HG02678 (cell line): ENCODE measurements around the gene NFIX.

ENCODE experiments used
- ATAC-seq: cut with Tn5 transposase; IDR thresholded peaks from one replicate; pipeline ENCODE4 v1.9.1; 2021; ENCODE audit warnings: mild to moderate bottlenecking, moderate library complexity; ENCODE audit not compliant: unreplicated experiment

NFIX gene

DNA sequence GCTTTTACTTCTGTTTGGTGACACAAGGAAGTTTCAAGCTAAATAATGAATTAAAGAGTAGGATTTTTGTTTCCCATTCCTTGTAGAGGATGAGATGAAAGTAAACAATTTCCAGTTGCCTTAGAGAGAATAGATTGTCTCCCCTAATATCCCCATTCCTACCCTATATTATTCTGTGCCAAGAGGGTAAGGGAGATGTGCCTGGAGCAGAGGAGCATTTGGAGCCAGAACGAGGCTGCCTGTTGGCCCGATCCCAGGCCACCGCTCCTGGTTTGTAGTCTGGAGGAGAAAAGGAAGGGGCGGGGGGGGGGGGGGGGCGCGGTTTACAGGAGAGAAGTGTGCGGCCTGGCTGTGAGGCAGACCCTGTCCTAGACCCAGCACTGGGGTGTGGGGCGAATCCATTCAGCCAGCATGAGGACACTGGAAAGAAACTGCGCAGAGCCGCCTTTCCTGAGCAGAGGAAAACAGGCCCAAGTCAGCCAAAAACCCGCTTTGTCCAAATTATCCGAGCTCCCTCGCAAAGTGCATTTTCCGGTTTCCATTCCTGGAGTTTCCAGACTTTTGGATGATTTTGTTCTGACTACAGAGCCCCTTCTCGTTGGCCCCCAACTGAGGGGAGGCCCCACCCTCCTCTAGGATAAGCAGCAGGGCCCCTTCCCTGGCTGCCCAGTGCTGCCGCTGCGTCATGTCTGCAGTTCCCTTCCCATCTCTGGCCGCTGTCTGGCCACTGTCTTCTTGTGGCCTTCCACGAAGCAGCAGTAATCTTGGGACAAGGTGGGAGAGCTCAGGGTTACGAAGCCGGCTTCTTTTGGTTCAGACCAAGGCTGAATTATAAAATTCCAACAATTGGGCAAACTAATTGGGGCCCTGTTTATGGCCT is 23.0 kb downstream of the NFIX start:
- ATAC-seq: no peak

DNA sequence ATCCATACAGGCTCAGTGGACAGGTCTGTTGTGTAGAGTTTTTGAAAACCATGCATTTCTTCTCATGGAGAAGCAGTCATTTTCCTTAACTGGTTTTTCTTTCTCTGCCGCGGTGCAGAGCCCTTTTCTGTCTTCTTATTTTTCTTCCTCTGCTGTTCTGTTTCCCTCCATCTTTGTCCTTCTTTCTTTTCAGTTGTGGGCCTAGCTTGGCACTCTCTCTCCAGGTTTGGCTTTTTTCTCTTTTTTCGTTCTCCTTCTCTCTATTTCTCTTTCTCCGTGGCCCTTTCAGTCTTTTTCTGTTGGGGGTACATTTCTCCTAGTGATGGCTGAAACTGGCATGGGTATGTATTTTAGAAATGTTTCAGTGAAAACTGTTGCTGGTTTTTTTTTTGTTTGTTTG is 24.1 kb downstream of the NFIX start:
- ATAC-seq: no peak

DNA sequence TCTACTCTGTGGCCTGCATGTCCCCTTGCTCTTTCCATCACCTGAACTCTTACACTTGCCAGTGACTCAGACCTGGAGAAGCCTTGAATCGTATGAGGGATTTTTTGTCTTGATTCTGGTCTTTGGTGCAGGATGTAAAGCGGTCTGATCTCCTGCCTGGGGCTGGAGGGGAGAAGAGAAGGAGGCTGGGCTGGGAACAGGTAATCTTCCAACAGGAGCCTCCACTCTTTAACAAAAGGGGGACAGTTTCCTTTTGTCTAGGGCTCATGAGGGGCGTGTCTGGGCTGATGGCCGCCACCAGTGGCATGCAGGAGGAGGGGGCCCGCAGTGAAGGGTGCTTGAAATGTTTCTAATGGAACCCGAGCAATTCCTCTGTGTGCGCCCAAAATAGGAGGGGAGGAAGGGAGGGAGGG is 24.7 kb downstream of the NFIX start:
- no peak for ATAC-seq

DNA sequence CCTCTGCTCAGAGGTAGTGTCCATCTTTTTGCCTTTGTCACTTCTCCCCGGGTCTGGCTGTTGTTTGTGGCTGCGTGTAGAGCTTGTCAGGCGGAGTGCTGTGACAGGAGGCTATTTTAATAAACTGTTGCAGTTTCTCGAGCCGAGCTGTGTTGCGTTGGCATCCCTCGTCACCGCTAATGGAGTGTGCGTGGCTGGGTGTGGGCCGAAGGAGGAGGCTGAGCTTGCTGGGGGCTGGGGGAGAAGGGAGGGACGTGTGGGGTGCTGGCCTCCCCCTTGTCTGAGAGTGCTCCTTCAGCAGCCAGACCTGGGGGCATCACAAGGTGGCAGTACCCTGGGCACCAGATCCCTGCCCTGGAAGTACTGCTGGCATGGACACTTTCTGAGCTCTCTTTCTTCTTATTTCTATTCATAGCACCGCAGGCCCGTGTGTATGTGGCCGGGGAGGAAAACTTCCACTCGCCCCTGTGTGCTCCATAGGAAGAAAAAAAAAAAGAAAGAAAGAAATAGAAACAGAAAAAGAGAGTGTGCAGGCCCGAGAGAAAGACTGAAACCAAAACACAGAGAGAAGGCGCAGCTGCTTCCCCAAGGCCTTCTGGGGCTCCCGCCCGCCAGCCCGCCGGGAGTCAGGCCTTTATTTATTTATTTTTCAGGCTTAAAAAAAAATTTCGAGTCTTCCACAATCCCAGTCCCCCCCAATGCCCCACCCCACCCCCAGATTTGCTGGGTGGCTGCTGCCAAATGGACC is 27.0 kb downstream of the NFIX start:
- ATAC-seq: no peak

DNA sequence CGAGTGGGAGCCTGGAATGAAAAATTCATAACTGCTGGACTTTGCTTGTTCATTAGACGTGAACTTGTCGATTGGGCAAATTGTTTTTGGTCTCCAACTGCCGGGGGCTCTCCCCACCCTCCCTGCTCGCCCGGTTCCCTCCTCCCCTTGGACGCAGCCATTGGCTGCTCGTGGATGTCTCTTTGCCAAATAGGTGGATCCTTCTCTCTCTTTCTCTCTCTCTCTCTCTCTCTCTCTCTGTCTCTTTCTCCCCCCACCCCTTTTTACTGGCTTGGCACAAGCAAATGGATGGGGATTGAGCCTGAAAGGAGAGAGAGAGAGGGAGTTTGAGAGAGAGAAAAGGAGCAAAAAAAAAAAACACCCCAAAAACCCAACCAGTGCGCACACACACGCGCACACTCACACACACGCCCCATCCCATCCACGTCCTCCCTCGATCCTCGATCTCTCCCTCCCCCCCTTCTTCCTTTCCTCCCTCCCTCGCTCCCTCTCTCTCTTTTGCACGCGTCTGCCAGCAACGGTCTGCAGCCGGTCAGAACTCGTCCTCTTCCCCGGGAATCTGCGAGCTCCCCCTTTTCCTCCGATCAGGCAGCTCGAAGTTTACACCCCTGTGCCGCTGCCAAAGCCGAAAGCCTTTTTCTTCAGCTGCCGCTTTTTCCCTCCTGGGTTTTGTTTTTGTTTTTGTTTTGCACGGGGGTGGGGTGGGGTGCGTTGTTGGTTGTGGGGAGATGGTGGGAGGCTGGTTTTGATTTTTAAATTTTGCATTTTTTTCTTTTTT is 27.8 kb downstream of the NFIX start:
- ATAC-seq: no peak

DNA sequence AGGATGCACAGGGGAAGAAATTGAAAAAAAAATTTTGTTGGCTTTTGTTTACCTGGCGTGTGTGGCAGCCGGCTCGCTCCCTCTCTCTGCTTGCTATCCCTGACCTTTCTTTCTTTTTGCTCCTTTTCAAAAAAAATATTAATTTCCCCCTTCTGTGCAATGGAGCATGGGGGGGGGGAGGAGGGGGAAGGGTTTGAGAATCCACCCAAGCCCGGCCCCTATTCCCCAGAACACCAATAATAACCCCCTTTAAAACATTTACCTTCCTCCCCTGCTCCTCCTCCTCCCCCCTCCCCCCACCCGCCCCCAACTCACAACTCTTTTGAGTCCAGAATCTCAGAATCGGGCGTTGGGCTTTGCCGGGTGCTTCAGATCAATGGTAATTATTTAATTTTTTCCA is 28.4 kb downstream of the NFIX start:
- ATAC-seq: no peak

DNA sequence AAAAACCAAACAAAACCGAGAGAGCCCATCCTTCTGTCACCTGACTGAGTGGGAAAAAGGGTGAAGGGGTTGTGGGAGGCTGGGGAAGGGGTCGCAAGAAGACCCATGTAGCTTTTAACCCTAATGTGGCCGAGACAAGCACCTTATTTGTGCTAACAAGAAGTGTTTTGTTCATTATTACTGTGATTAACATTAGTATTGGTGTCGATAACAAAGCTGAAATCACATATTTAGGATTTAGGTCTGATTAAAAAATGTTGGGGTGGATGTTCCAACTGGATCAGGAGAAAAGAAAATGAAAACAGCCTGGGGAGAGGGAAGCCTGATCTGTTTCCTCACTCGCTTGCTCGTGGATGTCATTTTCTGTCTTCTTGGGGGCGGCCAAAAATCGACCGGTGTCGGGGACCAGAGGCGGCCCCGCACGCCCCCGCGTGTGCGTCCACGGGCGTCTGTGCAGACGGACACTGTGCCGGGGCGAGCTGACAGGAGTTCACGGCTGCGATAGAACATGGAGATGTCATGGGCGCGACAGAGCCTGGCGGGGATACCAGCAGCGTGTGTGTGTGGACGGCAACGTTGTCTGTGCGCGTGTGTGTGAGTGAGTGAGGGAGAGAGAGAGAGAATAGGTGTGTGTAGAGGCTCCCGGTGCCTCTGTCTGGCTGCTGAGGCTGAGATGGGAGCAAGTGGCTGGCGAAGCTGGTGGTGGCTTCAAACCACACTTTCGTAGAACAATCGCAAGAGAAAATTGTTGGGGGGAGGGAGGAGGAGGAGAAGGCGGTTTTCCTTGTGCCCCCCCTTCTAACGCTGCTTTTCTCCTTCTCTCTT is 29.1 kb downstream of the NFIX start:
- ATAC-seq: no peak

DNA sequence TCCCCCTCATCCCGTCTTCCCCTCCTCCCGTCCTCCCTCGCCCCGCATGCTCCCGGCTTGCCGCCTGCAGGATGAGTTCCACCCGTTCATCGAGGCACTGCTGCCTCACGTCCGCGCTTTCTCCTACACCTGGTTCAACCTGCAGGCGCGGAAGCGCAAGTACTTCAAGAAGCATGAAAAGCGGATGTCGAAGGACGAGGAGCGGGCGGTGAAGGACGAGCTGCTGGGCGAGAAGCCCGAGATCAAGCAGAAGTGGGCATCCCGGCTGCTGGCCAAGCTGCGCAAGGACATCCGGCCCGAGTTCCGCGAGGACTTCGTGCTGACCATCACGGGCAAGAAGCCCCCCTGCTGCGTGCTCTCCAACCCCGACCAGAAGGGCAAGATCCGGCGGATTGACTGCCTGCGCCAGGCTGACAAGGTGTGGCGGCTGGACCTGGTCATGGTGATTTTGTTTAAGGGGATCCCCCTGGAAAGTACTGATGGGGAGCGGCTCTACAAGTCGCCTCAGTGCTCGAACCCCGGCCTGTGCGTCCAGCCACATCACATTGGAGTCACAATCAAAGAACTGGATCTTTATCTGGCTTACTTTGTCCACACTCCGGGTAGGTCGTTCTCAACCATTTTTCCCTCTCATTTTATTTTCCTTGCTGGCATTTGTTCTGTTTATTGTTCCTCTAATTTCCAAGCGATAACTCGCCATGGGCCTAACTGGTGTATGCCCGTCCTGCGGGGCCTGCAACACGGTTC is 29.8 kb downstream of the NFIX start:
- ATAC-seq: no peak

DNA sequence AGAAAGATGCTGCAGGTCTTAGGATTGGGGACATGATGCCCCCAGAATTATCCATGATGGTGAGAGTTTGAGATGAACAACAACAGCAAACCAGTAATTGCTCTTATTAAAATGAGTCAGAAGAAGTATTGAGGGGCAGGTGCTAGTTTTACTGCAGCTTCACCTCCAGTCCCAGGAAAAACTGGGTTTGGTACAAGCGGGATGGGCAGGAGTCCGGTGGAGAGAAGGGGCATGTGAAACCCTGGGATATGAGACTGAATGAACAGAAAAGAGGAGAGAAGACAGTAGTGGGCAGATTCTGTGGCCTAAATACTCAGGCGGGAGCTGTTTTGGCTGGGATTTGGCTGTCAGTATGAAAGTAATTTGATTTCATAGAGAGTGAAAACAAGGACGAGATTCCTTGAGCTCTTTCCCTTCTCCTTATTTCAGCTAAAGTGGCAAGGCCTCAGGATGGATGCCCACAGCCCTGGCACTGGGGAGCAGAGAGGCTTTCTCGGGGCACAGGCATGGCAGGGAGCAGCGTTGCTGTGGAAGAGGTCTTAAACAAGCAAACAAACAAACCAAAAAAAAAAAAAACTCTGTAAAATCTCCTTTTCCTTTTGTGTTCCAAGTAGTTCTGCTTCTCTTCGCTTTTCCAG is 30.7 kb downstream of the NFIX start:
- ATAC-seq: no peak

DNA sequence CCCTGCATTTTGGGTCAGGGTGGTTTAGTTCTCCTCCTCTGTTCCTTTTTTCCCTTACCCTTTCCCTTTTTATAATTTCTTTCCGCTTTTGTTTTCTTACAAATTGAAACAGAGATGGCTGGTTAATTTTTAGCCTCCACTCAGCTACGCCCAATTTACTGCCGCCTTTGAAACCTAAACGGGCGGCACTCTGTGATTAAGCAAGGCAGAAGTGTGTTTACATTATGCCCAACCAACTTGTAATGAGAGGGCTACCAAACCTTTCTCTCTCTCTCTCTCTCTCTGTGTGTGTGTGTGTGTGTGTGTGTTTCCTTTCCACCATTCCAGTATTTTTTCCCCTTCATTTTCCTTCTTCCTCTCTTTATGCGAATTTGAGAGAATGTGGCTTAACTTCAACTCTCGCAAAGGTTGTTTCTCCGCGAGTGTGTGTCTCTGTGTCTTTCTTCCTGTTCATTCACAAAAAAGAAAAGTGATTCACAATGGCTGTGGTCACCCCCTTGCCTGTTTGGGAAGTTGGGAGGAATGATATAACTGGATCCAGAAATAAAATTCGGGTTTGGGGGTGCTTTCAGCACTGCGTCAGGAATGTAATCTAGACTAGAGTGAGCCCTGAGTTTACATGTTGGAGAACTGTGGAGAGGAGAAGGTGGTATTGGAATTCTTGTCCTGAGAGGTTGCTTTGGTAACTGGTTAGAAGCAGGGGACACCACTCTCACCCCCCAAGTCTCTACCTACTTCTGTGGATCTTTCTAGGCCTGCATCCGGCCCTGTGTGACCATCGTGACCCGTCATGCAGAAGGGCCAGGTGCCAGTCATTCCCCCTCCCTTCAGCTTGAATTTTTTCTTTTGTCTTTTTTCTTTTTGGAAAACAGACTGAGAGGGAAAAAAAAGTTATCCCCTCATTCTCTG is 31.4 kb downstream of the NFIX start:
- ATAC-seq: no peak

DNA sequence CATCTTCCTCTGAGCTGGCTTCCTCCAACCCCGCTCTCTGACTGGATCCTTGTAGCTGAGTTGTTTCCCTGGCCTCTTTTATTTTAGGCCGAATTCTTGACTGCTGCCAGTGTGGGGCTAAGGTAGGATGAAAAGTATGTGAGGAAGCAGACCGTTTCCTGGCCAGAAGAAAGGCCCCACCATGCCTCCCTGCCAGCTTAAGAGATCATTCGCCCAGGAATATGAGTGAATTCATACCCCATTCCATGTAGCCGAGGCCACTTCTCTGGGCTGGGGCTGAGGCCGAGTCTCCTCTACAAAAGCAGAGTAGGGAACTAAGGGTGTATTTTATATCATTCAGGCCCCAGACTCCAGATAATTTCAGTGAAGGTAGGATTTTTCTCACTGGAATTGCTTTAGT is 32.3 kb downstream of the NFIX start:
- no peak for ATAC-seq

DNA sequence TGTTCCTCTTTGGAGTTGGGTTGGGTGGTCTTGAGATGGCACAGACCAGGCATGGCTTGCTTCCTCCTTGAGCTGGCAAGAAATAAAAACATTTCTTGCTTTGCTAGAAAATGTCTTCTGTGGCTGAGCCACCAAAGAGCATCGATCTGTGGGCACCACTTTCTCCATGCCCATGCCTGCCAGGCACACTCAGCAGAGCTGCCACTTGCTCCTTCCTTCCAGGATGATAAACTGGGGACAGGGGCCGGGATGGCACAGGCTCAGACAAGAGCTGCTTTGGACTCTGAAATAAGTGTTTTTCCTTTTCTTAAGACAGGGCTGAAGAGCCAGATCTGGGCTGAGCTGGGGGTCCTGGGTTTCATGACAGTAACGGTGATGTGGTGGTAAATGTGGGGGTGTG is 32.8 kb downstream of the NFIX start:
- ATAC-seq: no peak

DNA sequence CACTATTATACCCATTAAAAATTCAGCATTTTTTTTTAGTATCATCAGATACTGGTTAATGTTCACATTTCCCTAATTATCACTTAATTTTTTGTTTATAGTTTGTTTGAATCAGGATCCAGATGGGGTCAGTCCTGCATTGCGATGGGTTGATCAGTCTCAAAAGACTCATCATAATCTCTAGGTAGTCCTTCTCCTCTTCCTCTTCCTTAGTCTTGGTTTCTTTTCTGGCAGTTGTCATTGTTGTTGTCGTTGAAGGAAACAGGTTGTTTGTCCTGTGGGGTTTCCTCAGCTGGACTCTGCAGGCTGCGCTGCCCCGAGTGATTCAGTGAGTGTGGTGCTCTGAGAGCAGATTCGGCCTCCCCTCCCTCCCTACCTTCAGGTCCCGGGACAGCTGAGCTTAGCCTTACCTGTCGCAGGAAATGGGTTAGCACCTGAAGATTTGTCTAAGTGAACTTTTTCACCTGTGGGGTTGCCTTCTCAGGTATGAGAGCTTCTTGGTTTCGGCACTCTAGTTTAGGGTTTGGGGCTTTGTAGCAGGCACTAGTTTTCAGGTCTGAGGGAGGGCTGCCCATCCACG is 34.1 kb downstream of the NFIX start:
- no peak for ATAC-seq

DNA sequence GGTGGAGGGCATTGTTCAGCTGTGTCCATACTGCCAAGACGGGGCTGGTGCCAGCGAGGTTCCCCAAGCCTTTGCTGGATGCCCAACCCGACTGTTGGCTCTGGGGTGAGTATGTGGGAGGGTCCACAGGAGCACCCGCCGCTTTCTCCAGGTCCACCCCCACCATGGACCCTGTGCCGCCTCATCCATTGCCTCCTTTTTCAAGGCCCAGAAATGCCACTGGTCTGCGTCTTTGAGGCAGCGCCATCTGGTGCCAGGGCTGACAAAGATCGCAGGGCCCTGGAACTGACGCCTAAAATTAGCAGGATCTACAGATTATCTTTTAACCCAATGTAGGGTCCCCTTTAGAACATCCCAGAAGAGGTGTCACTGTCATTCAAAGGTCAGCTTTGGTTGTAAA is 34.6 kb downstream of the NFIX start:
- no peak for ATAC-seq

DNA sequence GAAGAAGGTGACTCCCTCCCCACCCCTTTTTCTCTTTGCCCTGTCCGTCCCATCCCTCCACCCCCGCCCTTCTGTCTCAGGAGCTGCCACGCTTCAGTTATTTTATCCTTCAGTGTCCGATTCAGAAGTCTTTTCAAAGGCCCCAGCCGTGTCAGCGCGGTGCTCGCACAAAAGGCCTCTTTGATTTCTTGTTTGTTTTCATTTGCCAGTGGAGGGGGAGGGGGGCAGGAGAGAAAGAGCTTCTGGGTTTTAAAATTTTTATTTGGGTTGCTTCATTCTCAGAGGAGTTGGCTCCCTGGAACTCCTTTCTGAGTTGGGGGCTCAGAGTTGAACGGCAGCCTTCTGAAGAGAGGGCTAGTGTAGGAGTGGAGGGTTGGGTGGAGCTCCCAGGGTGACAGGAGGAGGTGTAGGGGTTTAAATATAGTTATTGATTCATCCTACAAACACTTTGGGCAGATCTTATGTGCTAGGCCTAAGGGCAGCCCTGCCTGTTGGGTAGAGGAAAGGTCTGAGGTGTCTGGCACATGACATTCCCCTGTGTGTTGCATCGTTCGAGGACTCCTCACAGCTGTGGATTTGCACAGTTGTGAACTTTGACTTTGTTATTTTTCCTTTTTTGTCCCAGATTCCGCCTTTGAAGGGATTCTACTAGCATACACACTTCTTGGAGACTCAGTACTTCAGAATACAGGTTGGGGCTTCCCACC is 36.8 kb downstream of the NFIX start:
- ATAC-seq: no peak

DNA sequence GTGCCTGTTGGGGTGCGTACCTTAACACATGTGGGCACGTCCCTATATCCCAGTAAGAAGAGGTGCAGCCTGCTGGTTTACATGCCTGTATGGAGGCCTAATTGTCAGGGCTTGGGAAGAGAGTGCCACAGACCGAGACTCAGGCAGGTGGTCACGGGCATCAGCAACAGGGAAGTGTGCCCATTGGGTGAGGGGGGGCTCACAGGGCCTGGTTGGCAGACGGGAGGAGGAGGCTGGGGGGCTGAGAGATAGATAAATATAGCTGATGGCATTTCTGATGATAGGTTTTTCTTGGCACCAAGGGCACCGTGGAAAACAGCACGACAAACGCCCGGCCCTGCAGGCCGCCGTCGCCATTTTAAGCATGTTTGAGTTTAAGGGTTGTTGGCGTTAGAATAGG is 37.6 kb downstream of the NFIX start:
- no peak for ATAC-seq

DNA sequence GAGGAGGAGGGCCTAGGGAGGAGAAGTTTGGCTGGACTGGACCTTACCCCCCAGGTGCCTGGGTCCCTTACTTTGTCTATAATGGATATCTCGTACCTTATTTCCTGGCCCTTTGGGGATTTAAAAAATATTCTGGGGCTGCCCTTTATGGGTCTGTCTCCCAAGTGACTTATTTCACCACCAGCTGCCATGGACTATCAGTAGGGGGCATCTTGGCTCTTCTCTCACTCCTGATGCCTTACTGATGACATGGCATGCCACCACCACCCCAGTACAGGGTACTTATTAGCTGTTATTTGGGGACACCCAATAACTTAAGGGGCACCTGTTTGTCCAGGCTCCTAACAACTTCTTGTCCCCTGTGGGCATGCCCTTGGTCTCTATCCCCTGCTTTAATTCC is 38.0 kb downstream of the NFIX start:
- ATAC-seq: no peak
